Osteocyte (in vitro differentiated cells): ENCODE measurements around the gene SP110. TPM values are rescaled to one million over a fixed set of nuclear protein-coding genes. Genes with fewer than 3 reads are reported as not detected.

Experiments used
- DNase-seq: peaks from one replicate; pipeline ENCODE4 v3.0.0; 2021; ENCODE audit warnings: mixed read lengths; ENCODE audit not compliant: unreplicated experiment; ENCODE audit errors: extremely low spot score
- H3K27ac Mint-ChIP-seq: one replicate; pipeline ENCODE4 v1.8.0; 2021; ENCODE audit warnings: mild to moderate bottlenecking, mixed read lengths; ENCODE audit not compliant: unreplicated experiment
- H3K27me3 Mint-ChIP-seq: one replicate; pipeline ENCODE4 v1.8.0; 2021; ENCODE audit warnings: mixed read lengths; ENCODE audit not compliant: unreplicated experiment
- H3K36me3 Mint-ChIP-seq: one replicate; pipeline ENCODE4 v1.8.0; 2021; ENCODE audit warnings: mixed read lengths; ENCODE audit not compliant: unreplicated experiment
- H3K4me1 Mint-ChIP-seq: one replicate; pipeline ENCODE4 v1.8.0; 2021; ENCODE audit warnings: mixed read lengths; ENCODE audit not compliant: unreplicated experiment
- H3K4me3 Mint-ChIP-seq: one replicate; pipeline ENCODE4 v1.8.0; 2021; ENCODE audit warnings: mild to moderate bottlenecking, moderate library complexity, mixed read lengths; ENCODE audit not compliant: unreplicated experiment
- H3K9me3 Mint-ChIP-seq: one replicate; pipeline ENCODE4 v1.8.0; 2021; ENCODE audit warnings: mixed read lengths; ENCODE audit not compliant: unreplicated experiment
- CTCF ChIP-seq: fragments of 200-600 bp; sonication (generic); IDR thresholded peaks from 2 replicates; pipeline ENCODE4 v1.5.0; 2021; ENCODE audit warnings: antibody characterized with exemption, mild to moderate bottlenecking, moderate library complexity
- total RNA-seq: library from RNA; stranded (reverse); gene quantifications from 2 replicates; pipeline ENCODE4 v1.2.1, GENCODE V29; 2021

SP110 gene
- total RNA-seq, 1 donor from 2014 or later = 23.6 TPM

DNA sequence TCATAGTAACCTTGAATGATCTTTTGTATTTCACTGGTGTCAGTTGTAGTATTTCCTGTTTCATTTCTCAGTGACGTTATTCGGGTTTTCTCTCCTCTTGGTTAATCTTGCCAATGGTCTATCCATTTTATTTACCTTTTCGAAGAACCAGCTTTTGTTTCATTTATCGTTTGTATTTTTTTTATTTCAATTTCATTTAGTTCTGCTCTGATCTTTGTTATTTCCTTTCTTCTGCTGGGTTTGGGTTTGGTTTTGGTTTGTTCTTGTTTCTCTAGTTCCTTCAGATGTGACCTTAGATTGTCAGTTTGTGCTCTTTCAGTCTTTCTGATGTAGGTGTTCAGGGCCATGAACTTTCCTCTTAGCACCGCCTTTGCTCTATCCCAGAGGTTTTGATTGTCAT, 42.5 kb upstream of the SP110 start:
- H3K27me3 Mint-ChIP-seq = peaks cover 28% of the 10 kb centered on the region
- TF ChIP-seq CTCF = no peak
- no peak for DNase-seq
- H3K4me1 Mint-ChIP-seq = no peaks in the 10 kb centered on the region
- no peak overlapping the region for H3K4me3 Mint-ChIP-seq
- no peak overlapping the region for H3K27ac Mint-ChIP-seq
- H3K36me3 Mint-ChIP-seq = no peaks in the 10 kb centered on the region
- peaks cover 25% of the 10 kb centered on the region for H3K9me3 Mint-ChIP-seq

DNA sequence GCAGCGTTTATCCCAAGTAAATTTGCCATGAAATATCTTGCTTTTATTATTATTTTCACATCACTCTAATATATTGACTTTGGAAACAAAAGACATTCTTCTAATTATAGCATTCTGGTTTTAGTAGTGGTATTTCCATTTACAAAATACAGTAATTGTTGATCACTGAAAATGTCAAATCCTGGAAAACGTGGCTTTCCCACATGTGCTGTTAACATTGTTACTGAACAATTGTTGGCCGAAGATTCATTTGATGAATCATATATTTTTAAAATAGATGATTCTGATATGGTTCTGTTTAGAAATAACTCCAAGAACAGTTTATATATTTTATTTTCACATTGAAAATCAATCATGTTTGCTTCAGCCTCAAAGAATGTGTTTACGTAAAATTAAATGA, 38.7 kb upstream of the SP110 start:
- Mint-ChIP-seq H3K27me3 (peaks cover 17% of the 10 kb centered on the region), H3K9me3 (peaks cover 29% of the 10 kb centered on the region), H3K27ac (no peak overlapping the region), H3K4me3 (no peak overlapping the region), H3K4me1 (no peaks in the 10 kb centered on the region), H3K36me3 (no peaks in the 10 kb centered on the region)
- DNase-seq = no peak
- TF ChIP-seq CTCF = no peak

- no peaks in the 10 kb centered on the region for H3K36me3 Mint-ChIP-seq
- peaks cover 21% of the 10 kb centered on the region for H3K9me3 Mint-ChIP-seq
- H3K4me3 Mint-ChIP-seq = no peak overlapping the region
- H3K4me1 Mint-ChIP-seq = no peaks in the 10 kb centered on the region
- DNase-seq = no peak
- H3K27ac Mint-ChIP-seq = no peak overlapping the region
- peaks cover 4% of the 10 kb centered on the region for H3K27me3 Mint-ChIP-seq
- no peak for TF ChIP-seq CTCF
These were observed 37.0 kb upstream of the SP110 start for GRCh38 chr2:230256733-230257332.

DNA sequence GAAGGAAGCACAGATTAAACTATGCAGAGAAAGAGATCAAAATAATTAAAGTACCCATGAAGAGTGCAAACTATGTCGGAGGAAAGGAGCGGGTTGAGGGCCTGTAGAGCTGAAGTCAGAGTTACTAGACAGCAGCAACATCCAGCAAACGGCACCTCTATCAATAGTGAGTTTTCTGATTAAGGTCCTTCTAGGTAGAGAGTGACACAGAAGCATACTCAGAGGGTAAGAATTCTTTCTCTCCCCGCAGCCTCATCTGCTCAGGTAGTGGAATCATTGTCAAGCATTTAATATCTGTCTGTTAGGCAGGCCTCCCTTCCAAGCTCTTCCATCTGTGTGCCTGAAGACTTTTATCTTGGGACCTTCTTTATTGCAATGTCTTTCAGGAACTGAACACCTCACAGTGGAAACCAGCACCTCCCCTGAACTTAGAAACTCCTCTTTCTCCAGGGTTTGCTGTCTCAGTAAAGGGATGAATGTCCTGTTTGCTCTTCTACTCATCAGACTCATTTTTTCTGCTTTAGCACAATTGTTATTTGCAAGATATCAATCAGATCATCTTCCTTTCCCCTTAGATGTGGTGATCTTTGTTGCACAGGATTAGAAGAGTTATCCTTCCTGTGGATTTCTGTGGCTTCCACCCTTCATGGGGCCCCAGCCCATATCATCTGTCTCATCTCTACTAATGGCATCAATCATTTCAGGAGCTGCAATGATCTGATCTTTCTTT, 34.5 kb upstream of the SP110 start:
- TF ChIP-seq CTCF = no peak
- DNase-seq = no peak
- Mint-ChIP-seq H3K9me3 (peaks cover 4% of the 10 kb centered on the region), H3K27ac (no peak overlapping the region), H3K4me3 (no peak overlapping the region), H3K27me3 (peaks cover 8% of the 10 kb centered on the region), H3K4me1 (no peaks in the 10 kb centered on the region), H3K36me3 (no peaks in the 10 kb centered on the region)

DNA sequence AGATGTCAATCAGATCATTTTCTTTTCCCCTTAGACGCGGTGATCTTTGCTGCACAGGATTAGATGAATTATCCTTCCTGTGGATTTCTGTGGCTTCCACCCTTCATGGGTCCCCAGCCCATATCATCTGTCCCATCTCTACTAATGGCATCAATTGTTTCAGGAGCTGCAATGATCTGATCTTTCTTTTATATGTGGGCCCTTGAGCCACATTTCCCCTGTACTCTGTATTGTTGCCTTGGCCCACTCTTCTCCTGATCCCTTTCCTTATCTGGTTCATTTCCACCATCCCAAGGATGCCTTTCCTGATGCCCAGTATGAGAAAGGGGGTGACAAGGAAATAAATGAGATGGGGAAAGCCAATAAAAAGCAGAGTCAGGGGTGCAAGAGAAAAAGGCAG, 30.4 kb upstream of the SP110 start:
- Mint-ChIP-seq H3K4me3 (no peak overlapping the region), H3K27ac (no peak overlapping the region), H3K9me3 (no peaks in the 10 kb centered on the region), H3K4me1 (no peaks in the 10 kb centered on the region), H3K36me3 (no peaks in the 10 kb centered on the region), H3K27me3 (peaks cover 5% of the 10 kb centered on the region)
- no peak for DNase-seq
- no peak for TF ChIP-seq CTCF
